HG03060 (cell line): ENCODE data around the gene ITPK1.

Source experiments
- ATAC-seq: cut with Tn5 transposase; IDR thresholded peaks from one replicate; pipeline ENCODE4 v1.9.1; 2021; ENCODE audit warnings: low read depth, moderate number of reproducible peaks; ENCODE audit not compliant: unreplicated experiment

Gene ITPK1

GRCh38 chr14:93014058-93015023, 101.4 kb downstream of the ITPK1 start:
- ATAC-seq = no peak

GRCh38 chr14:93012951-93013719, 102.6 kb downstream of the ITPK1 start:
- ATAC-seq = no peak

GRCh38 chr14:93012506-93012905, 103.2 kb downstream of the ITPK1 start:
- no peak for ATAC-seq

- no peak for ATAC-seq
Observed at GRCh38 chr14:93011650-93012325, 103.9 kb downstream of the ITPK1 start.

GRCh38 chr14:93011141-93011529, 104.6 kb downstream of the ITPK1 start:
- no peak for ATAC-seq

- ATAC-seq = no peak
Observed at GRCh38 chr14:93010522-93011140, 105.1 kb downstream of the ITPK1 start.

GRCh38 chr14:93010130-93010499, 105.6 kb downstream of the ITPK1 start:
- no peak for ATAC-seq

GRCh38 chr14:93009471-93010129, 106.1 kb downstream of the ITPK1 start:
- no peak for ATAC-seq

GRCh38 chr14:93008381-93008780, 107.3 kb downstream of the ITPK1 start:
- ATAC-seq = no peak

GRCh38 chr14:93007225-93007997, 108.3 kb downstream of the ITPK1 start:
- ATAC-seq = no peak

GRCh38 chr14:93006567-93007051, 109.1 kb downstream of the ITPK1 start:
- ATAC-seq = no peak

- no peak for ATAC-seq
Observed at GRCh38 chr14:93005838-93006237, 109.9 kb downstream of the ITPK1 start.

- ATAC-seq = no peak
Observed at GRCh38 chr14:93005135-93005813, 110.5 kb downstream of the ITPK1 start.

- ATAC-seq = no peak
Observed at GRCh38 chr14:93004699-93005082, 111.0 kb downstream of the ITPK1 start.

- no peak for ATAC-seq
Observed at GRCh38 chr14:93003945-93004698, 111.6 kb downstream of the ITPK1 start.

- no peak for ATAC-seq
Observed at GRCh38 chr14:93002851-93003298, 112.8 kb downstream of the ITPK1 start.

- ATAC-seq = no peak
Observed at GRCh38 chr14:93002049-93002448, 113.7 kb downstream of the ITPK1 start.

GRCh38 chr14:92998946-92999345, 116.8 kb downstream of the ITPK1 start:
- no peak for ATAC-seq
